Smooth muscle cell (in vitro differentiated cells): ENCODE data around the gene NUBPL. TPM values are rescaled to one million over a fixed set of nuclear protein-coding genes. Genes with fewer than 3 reads are reported as not detected.
"Not testable (repeated sequence)": the region's sequence is repeated elsewhere in the genome, so short reads cannot be mapped to it uniquely, and the experiment has no call there.

Source experiments
- DNase-seq: peaks from one replicate; lab custom pipeline; 2025; ENCODE audit not compliant: unreplicated experiment; lab: John Stamatoyannopoulos, UW
- H2AFZ ChIP-seq: fragments of 200-600 bp; sonication (generic); 2 replicates; pipeline ENCODE4 v1.6.0; 2016; ENCODE audit warnings: antibody characterized with exemption, low read depth, mild to moderate bottlenecking
- H3F3A ChIP-seq: fragments of 200-600 bp; sonication (generic); 2 replicates; pipeline ENCODE4 v1.6.0; 2017; ENCODE audit warnings: antibody characterized with exemption, low read depth
- H3K27ac ChIP-seq: fragments of 200-600 bp; sonication (generic); 2 replicates; pipeline ENCODE4 v1.5.1; 2016; ENCODE audit warnings: low read depth, mild to moderate bottlenecking
- H3K27me3 ChIP-seq: fragments of 200-600 bp; sonication (generic); 2 replicates; pipeline ENCODE4 v1.6.1; 2016; ENCODE audit warnings: low read depth, mild to moderate bottlenecking
- H3K36me3 ChIP-seq: fragments of 200-600 bp; sonication (generic); 2 replicates; pipeline ENCODE4 v1.5.1; 2016; ENCODE audit warnings: low read depth
- H3K4me1 ChIP-seq: fragments of 200-600 bp; sonication (generic); 2 replicates; pipeline ENCODE4 v1.5.1; 2016; ENCODE audit warnings: low read depth
- H3K4me2 ChIP-seq: fragments of 200-600 bp; sonication (generic); 2 replicates; pipeline ENCODE4 v1.6.0; 2016; ENCODE audit warnings: mild to moderate bottlenecking
- H3K4me3 ChIP-seq: fragments of 200-600 bp; sonication (generic); 2 replicates; pipeline ENCODE4 v1.5.1; 2016; ENCODE audit warnings: mild to moderate bottlenecking
- H3K79me2 ChIP-seq: fragments of 200-600 bp; sonication (generic); 2 replicates; pipeline ENCODE4 v1.6.0; 2016; ENCODE audit warnings: low read depth, mild to moderate bottlenecking
- H3K9ac ChIP-seq: fragments of 200-600 bp; sonication (generic); 2 replicates; pipeline ENCODE4 v1.6.0; 2016; ENCODE audit warnings: low read depth
- H3K9me3 ChIP-seq: fragments of 200-600 bp; sonication (generic); replicated peaks from 2 replicates; pipeline ENCODE4 v1.5.1; 2016; ENCODE audit warnings: low read depth
- H4K20me1 ChIP-seq: fragments of 200-600 bp; sonication (generic); 2 replicates; pipeline ENCODE4 v1.6.0; 2016; ENCODE audit warnings: low read depth
- WGBS: methylation state at CpG from one replicate; pipeline ENCODE4 v1.1.7; 2016; ENCODE audit warnings: low lambda C conversion rate; 5-methylcytosine and 5-hydroxymethylcytosine counted together
- polyA plus RNA-seq: library from polyadenylated mRNA; unstranded; fragments of >200 nt; fragmentation: Nextera tagmentation; extraction: Ambion mirVana; gene quantifications from 2 replicates; pipeline ENCODE4 v1.2.1, GENCODE V29; 2016
- total RNA-seq: library from RNA; depleted of rRNA; stranded (reverse); fragments of >200 nt; gene quantifications from 2 replicates; pipeline ENCODE4 v1.2.3, GENCODE V29; 2014
- TF ChIP-seq, protein P1 (sequence below): fragments of 200-600 bp; sonication (generic); IDR thresholded peaks from 2 replicates; pipeline ENCODE4 v1.5.1; 2017; ENCODE audit warnings: borderline replicate concordance, mild to moderate bottlenecking, antibody characterized with exemption; ENCODE audit not compliant: insufficient read depth, poor library complexity, severe bottlenecking

NUBPL gene
- total and polyA plus RNA-seq, 2 experiments from 2014 or later, result 9.1 to 11.7 TPM

DNA sequence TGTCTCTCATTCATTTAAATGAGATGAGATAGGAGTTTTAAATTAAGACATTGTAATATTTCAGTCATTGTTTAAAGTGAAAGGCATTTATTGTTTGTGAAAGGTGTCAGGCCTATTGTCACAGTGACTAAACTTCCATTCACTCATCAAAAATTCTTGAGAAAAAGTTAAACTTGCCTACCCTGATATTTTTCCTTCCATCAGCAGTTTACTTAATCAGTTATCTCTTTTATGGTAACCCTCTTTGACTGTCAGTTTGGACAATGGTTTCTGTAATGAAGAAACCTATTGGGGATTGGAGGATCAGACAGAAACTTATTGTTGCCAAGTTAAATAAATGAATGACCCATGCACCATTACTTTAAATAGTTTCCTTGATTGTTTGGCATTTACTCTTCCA lies 241.6 kb downstream of the NUBPL start:
- no peaks in the 10 kb centered on the region for H3F3A ChIP-seq
- no peak overlapping the region for H3K9ac ChIP-seq
- no peak overlapping the region for H3K4me3 ChIP-seq
- H3K4me1 ChIP-seq, result no peaks in the 10 kb centered on the region
- H3K36me3 ChIP-seq, result no peaks in the 10 kb centered on the region
- no peak overlapping the region for H3K4me2 ChIP-seq
- no peaks in the 10 kb centered on the region for H4K20me1 ChIP-seq
- no peak for DNase-seq
- TF ChIP-seq, protein P1, sequence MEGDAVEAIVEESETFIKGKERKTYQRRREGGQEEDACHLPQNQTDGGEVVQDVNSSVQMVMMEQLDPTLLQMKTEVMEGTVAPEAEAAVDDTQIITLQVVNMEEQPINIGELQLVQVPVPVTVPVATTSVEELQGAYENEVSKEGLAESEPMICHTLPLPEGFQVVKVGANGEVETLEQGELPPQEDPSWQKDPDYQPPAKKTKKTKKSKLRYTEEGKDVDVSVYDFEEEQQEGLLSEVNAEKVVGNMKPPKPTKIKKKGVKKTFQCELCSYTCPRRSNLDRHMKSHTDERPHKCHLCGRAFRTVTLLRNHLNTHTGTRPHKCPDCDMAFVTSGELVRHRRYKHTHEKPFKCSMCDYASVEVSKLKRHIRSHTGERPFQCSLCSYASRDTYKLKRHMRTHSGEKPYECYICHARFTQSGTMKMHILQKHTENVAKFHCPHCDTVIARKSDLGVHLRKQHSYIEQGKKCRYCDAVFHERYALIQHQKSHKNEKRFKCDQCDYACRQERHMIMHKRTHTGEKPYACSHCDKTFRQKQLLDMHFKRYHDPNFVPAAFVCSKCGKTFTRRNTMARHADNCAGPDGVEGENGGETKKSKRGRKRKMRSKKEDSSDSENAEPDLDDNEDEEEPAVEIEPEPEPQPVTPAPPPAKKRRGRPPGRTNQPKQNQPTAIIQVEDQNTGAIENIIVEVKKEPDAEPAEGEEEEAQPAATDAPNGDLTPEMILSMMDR, result no peak
- no peak overlapping the region for H3K27ac ChIP-seq
- no peak overlapping the region for H2AFZ ChIP-seq
- no peaks in the 10 kb centered on the region for H3K79me2 ChIP-seq
- H3K9me3 ChIP-seq, result no peaks in the 10 kb centered on the region
- H3K27me3 ChIP-seq, result no peaks in the 10 kb centered on the region

DNA sequence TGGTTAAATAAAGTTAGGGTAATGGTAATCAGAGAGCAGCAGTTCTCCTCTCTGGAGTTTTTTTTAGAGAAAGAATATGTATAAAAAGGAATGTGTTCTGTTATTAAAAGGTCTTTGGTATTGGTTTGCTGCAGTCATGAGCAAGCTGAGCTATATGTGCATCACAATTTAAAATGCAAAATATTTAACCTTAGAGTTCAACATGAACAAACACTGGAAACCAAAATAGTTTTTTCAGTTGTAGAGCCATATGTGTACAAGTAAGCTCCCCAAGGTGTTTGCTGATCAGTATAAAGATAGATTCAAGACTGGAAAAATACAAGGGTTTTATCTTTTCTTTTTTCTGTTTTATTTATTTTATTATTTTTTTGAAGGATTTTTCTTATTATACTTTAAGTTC lies 245.0 kb downstream of the NUBPL start:
- H4K20me1 ChIP-seq, result no peaks in the 10 kb centered on the region
- no peaks in the 10 kb centered on the region for H3K79me2 ChIP-seq
- no peak overlapping the region for H3K9ac ChIP-seq
- no peak overlapping the region for H3K4me2 ChIP-seq
- H3K4me3 ChIP-seq, result no peak overlapping the region
- H3K27me3 ChIP-seq, result no peaks in the 10 kb centered on the region
- H3K9me3 ChIP-seq, result no peaks in the 10 kb centered on the region
- H2AFZ ChIP-seq, result no peak overlapping the region
- no peaks in the 10 kb centered on the region for H3K4me1 ChIP-seq
- no peak overlapping the region for H3K27ac ChIP-seq
- H3K36me3 ChIP-seq, result no peaks in the 10 kb centered on the region
- H3F3A ChIP-seq, result no peaks in the 10 kb centered on the region
- TF ChIP-seq, protein P1, result no peak
- DNase-seq, result no peak

DNA sequence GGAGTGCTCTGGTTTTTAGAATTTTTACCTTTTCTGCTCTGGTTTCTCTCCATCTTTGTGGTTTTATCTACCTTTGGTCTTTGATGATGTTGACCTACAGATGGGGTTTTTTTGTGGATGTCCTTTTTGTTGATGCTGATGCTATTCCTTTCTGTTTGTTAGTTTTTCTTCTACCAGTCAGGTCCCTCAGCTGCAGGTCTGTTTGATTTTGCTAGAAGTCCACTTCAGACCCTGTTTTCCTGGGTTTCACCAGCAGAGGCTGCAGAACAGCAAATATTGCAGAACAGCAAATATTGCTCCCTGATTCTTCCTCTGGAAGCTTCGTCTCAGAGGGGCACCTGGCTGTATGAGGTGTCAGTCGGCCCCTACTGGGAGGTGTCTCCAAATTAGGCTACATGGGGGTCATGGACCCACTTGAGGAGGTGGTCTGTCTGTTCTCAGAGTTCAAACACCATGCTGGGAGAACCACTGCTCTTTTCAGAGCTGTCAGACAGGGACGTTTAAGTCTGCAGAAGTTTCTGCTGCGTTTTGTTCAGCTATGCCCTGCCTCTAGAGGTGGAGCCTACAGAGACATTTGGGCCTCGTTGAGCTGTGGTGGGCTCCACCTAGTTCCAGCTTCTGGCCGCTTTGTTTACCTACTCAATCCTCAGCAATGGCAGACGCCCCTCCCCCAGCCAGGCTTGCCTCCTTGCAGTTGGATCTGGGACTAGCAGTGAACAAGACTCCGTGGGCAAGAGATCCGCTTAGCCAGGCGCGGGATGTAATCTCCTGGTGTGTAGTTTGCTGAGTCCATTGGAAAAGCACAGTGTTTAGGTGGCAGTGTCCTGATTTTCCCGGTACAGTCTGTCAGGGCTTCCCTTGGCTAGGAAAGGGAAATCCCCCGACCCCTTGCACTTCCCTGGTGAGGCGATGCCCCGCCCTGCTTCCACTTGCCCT lies 250.8 kb downstream of the NUBPL start:
- not testable (repeated sequence) for H3K4me3 ChIP-seq, H4K20me1 ChIP-seq, H3K36me3 ChIP-seq, H3K9ac ChIP-seq, H2AFZ ChIP-seq, H3K27ac ChIP-seq, H3K4me2 ChIP-seq, DNase-seq, H3K79me2 ChIP-seq, H3K27me3 ChIP-seq, H3F3A ChIP-seq, H3K9me3 ChIP-seq, H3K4me1 ChIP-seq
- WGBS, result 87% methylated on average over 15 of the region's 15 CpGs

DNA sequence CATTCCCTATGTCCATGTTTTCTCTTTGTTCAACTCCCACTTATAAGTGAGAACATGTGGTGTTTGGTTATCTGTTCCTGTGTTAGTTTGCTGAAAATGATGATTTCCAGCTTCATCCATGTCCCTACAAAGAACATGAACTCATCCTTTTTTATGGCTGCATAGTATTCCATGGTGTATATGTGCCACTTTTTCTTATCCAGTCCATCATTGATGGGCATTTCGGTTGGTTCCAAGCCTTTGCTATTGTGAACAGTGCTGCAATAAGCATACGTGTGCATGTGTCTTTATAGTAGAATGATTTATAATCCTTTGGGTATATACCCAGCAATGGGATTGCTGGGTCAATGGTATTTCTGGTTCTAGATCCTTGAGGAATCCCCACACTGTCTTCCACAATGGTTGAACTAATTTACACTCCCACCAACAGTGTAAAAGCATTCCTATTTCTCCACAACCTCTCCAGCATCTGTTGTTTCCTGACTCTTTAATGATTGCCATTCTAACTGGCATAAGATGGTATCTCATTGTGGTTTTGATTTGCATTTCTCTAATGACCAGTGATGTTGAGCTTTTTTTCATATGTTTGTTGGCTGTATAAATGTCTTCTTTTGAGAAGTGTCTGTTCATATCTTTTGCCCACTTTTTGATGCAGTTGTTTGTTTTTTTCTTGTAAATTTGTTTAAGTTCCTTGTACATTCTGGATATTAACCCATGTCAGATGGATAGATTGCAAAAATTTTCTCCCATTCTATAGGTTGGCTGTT lies 252.7 kb downstream of the NUBPL start:
- not testable (repeated sequence) for H3K4me2 ChIP-seq, H3K27me3 ChIP-seq, H4K20me1 ChIP-seq, DNase-seq, H3K4me1 ChIP-seq, H3K9me3 ChIP-seq, H3K4me3 ChIP-seq, H3K36me3 ChIP-seq, H3K27ac ChIP-seq, H3F3A ChIP-seq, H3K79me2 ChIP-seq, H3K9ac ChIP-seq, H2AFZ ChIP-seq
- 94% methylated on average over 2 of the region's 2 CpGs for WGBS
